Measurements from ENCODE around the gene MRPL14.

GRCh38 chr6:44105993-44106740, 21.1 kb downstream of the MRPL14 start:
- TF ChIP-seq EZH2phosphoT487 (IDR thresholded peaks at IDR 0.05; ENCODE audit: borderline replicate concordance, low read depth, low read length), result no peak
- TF ChIP-seq, protein P1, sequence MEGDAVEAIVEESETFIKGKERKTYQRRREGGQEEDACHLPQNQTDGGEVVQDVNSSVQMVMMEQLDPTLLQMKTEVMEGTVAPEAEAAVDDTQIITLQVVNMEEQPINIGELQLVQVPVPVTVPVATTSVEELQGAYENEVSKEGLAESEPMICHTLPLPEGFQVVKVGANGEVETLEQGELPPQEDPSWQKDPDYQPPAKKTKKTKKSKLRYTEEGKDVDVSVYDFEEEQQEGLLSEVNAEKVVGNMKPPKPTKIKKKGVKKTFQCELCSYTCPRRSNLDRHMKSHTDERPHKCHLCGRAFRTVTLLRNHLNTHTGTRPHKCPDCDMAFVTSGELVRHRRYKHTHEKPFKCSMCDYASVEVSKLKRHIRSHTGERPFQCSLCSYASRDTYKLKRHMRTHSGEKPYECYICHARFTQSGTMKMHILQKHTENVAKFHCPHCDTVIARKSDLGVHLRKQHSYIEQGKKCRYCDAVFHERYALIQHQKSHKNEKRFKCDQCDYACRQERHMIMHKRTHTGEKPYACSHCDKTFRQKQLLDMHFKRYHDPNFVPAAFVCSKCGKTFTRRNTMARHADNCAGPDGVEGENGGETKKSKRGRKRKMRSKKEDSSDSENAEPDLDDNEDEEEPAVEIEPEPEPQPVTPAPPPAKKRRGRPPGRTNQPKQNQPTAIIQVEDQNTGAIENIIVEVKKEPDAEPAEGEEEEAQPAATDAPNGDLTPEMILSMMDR (conservative IDR thresholded peaks at IDR 0.05; ENCODE audit: low read length), result no peak

Measured in OCI-LY7 (cell line).